ENCODE data around the gene BMPER. TPM values are rescaled to one million over a fixed set of nuclear protein-coding genes. Genes with fewer than 3 reads are reported as not detected.
A peak's percentile ranks its signal among the peaks of the same experiment; 100 is the strongest.

The BMPER gene
- total and polyA plus RNA-seq, 2 experiments from 2014 or later = 4.5 to 6.3 TPM

GRCh38 chr7:33885290-33886148, 19.8 kb upstream of the BMPER start:
- TF ChIP-seq EZH2 (IDR thresholded peaks at IDR 0.05; ENCODE audit: borderline replicate concordance) (no peak), EZH2phosphoT487 (IDR thresholded peaks at IDR 0.05; ENCODE audit: low read depth, severe bottlenecking, unreplicated experiment) (no peak)
- TF ChIP-seq, protein P1, sequence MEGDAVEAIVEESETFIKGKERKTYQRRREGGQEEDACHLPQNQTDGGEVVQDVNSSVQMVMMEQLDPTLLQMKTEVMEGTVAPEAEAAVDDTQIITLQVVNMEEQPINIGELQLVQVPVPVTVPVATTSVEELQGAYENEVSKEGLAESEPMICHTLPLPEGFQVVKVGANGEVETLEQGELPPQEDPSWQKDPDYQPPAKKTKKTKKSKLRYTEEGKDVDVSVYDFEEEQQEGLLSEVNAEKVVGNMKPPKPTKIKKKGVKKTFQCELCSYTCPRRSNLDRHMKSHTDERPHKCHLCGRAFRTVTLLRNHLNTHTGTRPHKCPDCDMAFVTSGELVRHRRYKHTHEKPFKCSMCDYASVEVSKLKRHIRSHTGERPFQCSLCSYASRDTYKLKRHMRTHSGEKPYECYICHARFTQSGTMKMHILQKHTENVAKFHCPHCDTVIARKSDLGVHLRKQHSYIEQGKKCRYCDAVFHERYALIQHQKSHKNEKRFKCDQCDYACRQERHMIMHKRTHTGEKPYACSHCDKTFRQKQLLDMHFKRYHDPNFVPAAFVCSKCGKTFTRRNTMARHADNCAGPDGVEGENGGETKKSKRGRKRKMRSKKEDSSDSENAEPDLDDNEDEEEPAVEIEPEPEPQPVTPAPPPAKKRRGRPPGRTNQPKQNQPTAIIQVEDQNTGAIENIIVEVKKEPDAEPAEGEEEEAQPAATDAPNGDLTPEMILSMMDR (IDR thresholded peaks at IDR 0.05; ENCODE audit: poor library complexity) = no peak
- no peaks in the 10 kb centered on the region for H3K9me3 ChIP-seq (ENCODE audit: low read depth)
- 57% methylated on average over 4 of the region's 4 CpGs for WGBS (ENCODE audit: low lambda C conversion rate, missing lambda C conversion rate)

DNA sequence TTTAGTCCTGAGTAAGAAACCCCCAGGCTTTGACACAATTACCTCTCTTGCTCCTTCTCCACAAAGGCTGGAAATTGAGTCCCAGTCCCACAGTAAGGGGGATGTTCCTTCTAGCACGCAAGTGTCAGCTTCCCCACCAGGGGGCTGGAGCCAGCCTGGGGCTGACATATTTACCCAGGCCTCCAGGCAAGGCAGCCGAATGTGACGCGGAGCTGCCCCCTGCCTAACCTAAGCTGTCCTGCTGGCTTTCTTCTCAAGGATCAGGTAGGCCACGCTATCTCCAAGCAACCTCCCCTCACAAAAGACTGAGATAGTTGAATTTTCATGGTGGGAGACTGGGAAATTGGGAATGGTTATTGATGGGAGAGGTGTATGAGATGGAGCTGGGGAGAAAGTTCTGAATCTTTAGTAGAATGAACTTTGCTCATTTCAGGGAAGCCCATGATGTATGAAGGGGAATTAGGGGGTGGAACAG, 19.2 kb upstream of the BMPER start:
- Histone ChIP-seq H3K9me3 (ENCODE audit: low read depth) (no peaks in the 10 kb centered on the region), H3K4me3 (no peak overlapping the region), H2AFZ (no peak overlapping the region), H3K27me3 (peaks cover under 1% of the 10 kb centered on the region), H3K4me1 (ENCODE audit: insufficient read depth) (no peaks in the 10 kb centered on the region), H3K27ac (no peak overlapping the region), H3K36me3 (replicated peaks; ENCODE audit: insufficient read depth, low read depth) (no peaks in the 10 kb centered on the region), H3K9me2 (replicated peaks; ENCODE audit: insufficient read depth) (no peaks in the 10 kb centered on the region), H3K4me2 (no peak overlapping the region), H3K79me2 (no peaks in the 10 kb centered on the region), H4K20me1 (ENCODE audit: insufficient read depth, poor library complexity, severe bottlenecking) (no peaks in the 10 kb centered on the region)
- 40% methylated on average over 5 of the region's 5 CpGs for WGBS (ENCODE audit: low lambda C conversion rate, missing lambda C conversion rate)
- DNase-seq (ENCODE audit: low spot score) = peak; percentile 26
- TF ChIP-seq EZH2phosphoT487 (IDR thresholded peaks at IDR 0.05; ENCODE audit: low read depth, severe bottlenecking, unreplicated experiment) = no peak
- TF ChIP-seq, protein P1 (IDR thresholded peaks at IDR 0.05; ENCODE audit: poor library complexity) = peak; percentile 24

More at GRCh38 chr7:33885290-33886148, 19.8 kb upstream of the BMPER start:
- Histone ChIP-seq H3K4me1 (ENCODE audit: insufficient read depth) (no peaks in the 10 kb centered on the region), H2AFZ (no peak overlapping the region), H3K4me3 (no peak overlapping the region), H3K79me2 (no peaks in the 10 kb centered on the region), H3K27me3 (peaks cover 4% of the 10 kb centered on the region), H3K4me2 (no peak overlapping the region), H3K9me2 (replicated peaks; ENCODE audit: insufficient read depth) (no peaks in the 10 kb centered on the region), H3K27ac (no peak overlapping the region), H3K36me3 (replicated peaks; ENCODE audit: insufficient read depth, low read depth) (no peaks in the 10 kb centered on the region), H4K20me1 (ENCODE audit: insufficient read depth, poor library complexity, severe bottlenecking) (no peaks in the 10 kb centered on the region)
- DNase-seq (ENCODE audit: low spot score) = no peak

- H3K79me2 ChIP-seq = no peaks in the 10 kb centered on the region
- TF ChIP-seq EZH2 (IDR thresholded peaks at IDR 0.05; ENCODE audit: borderline replicate concordance) = no peak
- no peak for TF ChIP-seq EZH2phosphoT487 (IDR thresholded peaks at IDR 0.05; ENCODE audit: low read depth, severe bottlenecking, unreplicated experiment)
- TF ChIP-seq, protein P1 (IDR thresholded peaks at IDR 0.05; ENCODE audit: poor library complexity) = no peak
- H3K9me2 ChIP-seq (replicated peaks; ENCODE audit: insufficient read depth) = no peaks in the 10 kb centered on the region
- no peak for DNase-seq (ENCODE audit: low spot score)
- no peaks in the 10 kb centered on the region for H3K4me1 ChIP-seq (ENCODE audit: insufficient read depth)
- H2AFZ ChIP-seq = no peak overlapping the region
- H3K27ac ChIP-seq = no peak overlapping the region
- no peak overlapping the region for H3K4me3 ChIP-seq
- H3K9me3 ChIP-seq (ENCODE audit: low read depth) = no peaks in the 10 kb centered on the region
- H3K27me3 ChIP-seq = peaks cover 4% of the 10 kb centered on the region
- H4K20me1 ChIP-seq (ENCODE audit: insufficient read depth, poor library complexity, severe bottlenecking) = no peaks in the 10 kb centered on the region
- WGBS (ENCODE audit: low lambda C conversion rate, missing lambda C conversion rate) = 92% methylated on average over 5 of the region's 5 CpGs
- H3K36me3 ChIP-seq (replicated peaks; ENCODE audit: insufficient read depth, low read depth) = no peaks in the 10 kb centered on the region
- H3K4me2 ChIP-seq = no peak overlapping the region
Measured at GRCh38 chr7:33887266-33887975, 17.9 kb upstream of the BMPER start.
